ENCODE measurements around the gene CDK6. TPM values are rescaled to one million over a fixed set of nuclear protein-coding genes. Genes with fewer than 3 reads are reported as not detected.
A peak's percentile ranks its signal among the peaks of the same experiment; 100 is the strongest.

CDK6 gene
- total RNA-seq, 1 donor from 2014 or later: 6.0 TPM

DNA sequence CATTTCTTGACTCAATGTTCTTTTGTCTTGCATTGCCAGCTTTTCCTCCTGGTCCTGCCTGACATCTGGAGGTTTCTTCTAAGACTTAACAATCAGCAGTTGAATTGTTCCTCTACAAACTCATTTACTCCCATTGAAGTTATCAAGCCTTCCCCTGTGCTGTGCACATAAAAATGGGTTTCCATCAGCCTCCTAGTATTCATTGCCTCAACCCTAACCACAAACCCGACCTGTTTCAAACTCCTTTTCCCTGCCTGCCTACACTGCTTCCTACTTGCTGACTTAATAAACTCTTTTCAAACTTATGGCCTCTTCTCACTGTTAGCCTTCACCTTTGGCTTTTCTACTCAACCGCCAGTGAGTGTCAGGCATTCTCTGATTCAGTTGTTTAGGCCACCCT is 9.4 kb upstream of the CDK6 start:
- H3K9me3 Mint-ChIP-seq: peaks cover 2% of the 10 kb centered on the region
- no peak overlapping the region for H3K9ac ChIP-seq
- no peaks in the 10 kb centered on the region for H3F3A ChIP-seq (ENCODE audit: low read depth)
- H2AFZ ChIP-seq (replicated peaks): no peak overlapping the region
- H3K36me3 Mint-ChIP-seq: peaks cover 2% of the 10 kb centered on the region
- TF ChIP-seq, protein P1, sequence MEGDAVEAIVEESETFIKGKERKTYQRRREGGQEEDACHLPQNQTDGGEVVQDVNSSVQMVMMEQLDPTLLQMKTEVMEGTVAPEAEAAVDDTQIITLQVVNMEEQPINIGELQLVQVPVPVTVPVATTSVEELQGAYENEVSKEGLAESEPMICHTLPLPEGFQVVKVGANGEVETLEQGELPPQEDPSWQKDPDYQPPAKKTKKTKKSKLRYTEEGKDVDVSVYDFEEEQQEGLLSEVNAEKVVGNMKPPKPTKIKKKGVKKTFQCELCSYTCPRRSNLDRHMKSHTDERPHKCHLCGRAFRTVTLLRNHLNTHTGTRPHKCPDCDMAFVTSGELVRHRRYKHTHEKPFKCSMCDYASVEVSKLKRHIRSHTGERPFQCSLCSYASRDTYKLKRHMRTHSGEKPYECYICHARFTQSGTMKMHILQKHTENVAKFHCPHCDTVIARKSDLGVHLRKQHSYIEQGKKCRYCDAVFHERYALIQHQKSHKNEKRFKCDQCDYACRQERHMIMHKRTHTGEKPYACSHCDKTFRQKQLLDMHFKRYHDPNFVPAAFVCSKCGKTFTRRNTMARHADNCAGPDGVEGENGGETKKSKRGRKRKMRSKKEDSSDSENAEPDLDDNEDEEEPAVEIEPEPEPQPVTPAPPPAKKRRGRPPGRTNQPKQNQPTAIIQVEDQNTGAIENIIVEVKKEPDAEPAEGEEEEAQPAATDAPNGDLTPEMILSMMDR (IDR thresholded peaks at IDR 0.05): no peak
- no peak for TF ChIP-seq EZH2phosphoT487 (IDR thresholded peaks at IDR 0.05)
- no peak for TF ChIP-seq EZH2 (IDR thresholded peaks at IDR 0.05)
- no peak overlapping the region for H3K27ac ChIP-seq
- no peaks in the 10 kb centered on the region for H3K36me3 ChIP-seq
- H4K20me1 ChIP-seq (ENCODE audit: low read depth): no peaks in the 10 kb centered on the region
- H3K9me3 ChIP-seq (ENCODE audit: low read depth): no peaks in the 10 kb centered on the region
- DNase-seq (ENCODE audit: low spot score): no peak
- H3K4me1 Mint-ChIP-seq: peaks cover 7% of the 10 kb centered on the region
- no peak overlapping the region for H3K4me2 ChIP-seq
- H3K27me3 Mint-ChIP-seq (ENCODE audit: insufficient read depth, low read depth): peaks cover 3% of the 10 kb centered on the region
- H3K79me2 ChIP-seq (ENCODE audit: low read depth): no peaks in the 10 kb centered on the region
- no peaks in the 10 kb centered on the region for H3K4me1 ChIP-seq
- H3K4me3 ChIP-seq: no peak overlapping the region
- no peaks in the 10 kb centered on the region for H3K27me3 ChIP-seq
- no peak overlapping the region for H3K27ac Mint-ChIP-seq
- no peak overlapping the region for H3K4me3 Mint-ChIP-seq

DNA sequence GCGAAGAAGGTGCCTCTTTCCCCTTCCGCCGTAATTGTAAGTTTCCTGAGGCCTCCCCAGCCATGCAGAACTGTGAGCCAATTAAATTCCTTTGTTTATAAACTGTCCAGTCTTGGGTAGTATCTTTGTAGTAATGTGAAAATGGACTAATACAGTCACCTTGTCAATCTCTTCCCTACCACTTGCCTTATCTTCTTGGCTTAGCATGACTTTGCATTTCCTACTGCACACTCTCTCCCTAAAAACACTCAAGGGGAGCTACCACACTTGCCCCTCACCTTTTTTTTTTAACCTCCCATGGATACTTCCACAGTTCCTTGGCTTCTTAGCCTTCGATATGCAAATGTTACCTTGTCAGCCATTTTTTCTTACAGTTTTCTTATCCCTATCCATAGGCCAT is 7.4 kb upstream of the CDK6 start:
- peaks cover 2% of the 10 kb centered on the region for H3K9me3 Mint-ChIP-seq
- peaks cover 4% of the 10 kb centered on the region for H3K4me1 ChIP-seq
- H3K4me1 Mint-ChIP-seq: peaks cover 22% of the 10 kb centered on the region
- peaks cover 2% of the 10 kb centered on the region for H3K36me3 Mint-ChIP-seq
- no peaks in the 10 kb centered on the region for H3F3A ChIP-seq (ENCODE audit: low read depth)
- no peak for DNase-seq (ENCODE audit: low spot score)
- peak overlapping the region; percentile 34 for H3K27ac Mint-ChIP-seq
- peaks cover 6% of the 10 kb centered on the region for H3K27me3 ChIP-seq
- no peaks in the 10 kb centered on the region for H3K36me3 ChIP-seq
- H4K20me1 ChIP-seq (ENCODE audit: low read depth): no peaks in the 10 kb centered on the region
- no peak overlapping the region for H3K4me3 ChIP-seq
- H3K4me3 Mint-ChIP-seq: no peak overlapping the region
- H3K9ac ChIP-seq: no peak overlapping the region
- no peaks in the 10 kb centered on the region for H3K9me3 ChIP-seq (ENCODE audit: low read depth)
- H3K4me2 ChIP-seq: no peak overlapping the region
- TF ChIP-seq, protein P1 (IDR thresholded peaks at IDR 0.05): no peak
- no peak for TF ChIP-seq EZH2 (IDR thresholded peaks at IDR 0.05)
- no peak for TF ChIP-seq EZH2phosphoT487 (IDR thresholded peaks at IDR 0.05)
- H2AFZ ChIP-seq (replicated peaks): no peak overlapping the region
- H3K27me3 Mint-ChIP-seq (ENCODE audit: insufficient read depth, low read depth): peaks cover 3% of the 10 kb centered on the region
- H3K27ac ChIP-seq: no peak overlapping the region
- no peaks in the 10 kb centered on the region for H3K79me2 ChIP-seq (ENCODE audit: low read depth)

DNA sequence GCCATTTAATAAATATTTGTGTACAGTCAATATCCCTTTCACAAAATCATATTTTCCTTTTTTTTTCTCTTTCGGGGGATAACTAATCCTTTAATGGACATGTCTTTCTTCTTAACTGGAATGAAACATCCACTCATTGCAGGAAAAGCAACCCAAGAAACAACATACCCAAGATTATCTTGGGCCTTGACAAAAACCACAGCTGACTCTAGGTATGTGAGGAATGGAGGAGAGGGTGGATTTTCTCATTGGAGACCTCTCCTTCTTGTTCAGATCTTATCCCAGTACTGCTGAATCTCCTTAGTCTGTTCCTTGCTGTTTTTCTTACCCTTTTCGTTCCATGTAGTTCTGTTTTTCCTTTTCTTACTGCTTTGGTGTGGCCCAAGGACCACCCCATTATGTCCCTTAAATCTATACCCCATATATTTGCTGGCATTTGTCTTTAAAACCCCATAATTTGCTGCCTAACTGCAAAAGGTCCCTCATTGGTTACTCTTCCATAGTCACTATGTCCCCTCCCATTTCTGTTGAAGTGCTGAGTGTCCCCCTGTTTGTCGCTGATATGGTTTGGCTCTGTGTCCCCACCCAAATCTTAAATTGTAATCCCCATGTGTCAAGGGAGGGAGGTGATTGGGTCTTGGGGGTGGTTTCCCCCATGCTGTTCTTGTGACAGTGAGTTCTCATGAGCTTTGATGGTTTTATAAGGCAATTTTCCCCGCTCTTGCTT is 6.8 kb upstream of the CDK6 start:
- Histone ChIP-seq H3K9me3 (ENCODE audit: low read depth) (no peaks in the 10 kb centered on the region), H3K4me2 (no peak overlapping the region), H3K27ac (no peak overlapping the region), H3K79me2 (ENCODE audit: low read depth) (no peaks in the 10 kb centered on the region), H3K9ac (no peak overlapping the region), H3K4me1 (peaks cover 4% of the 10 kb centered on the region), H3F3A (ENCODE audit: low read depth) (no peaks in the 10 kb centered on the region), H4K20me1 (ENCODE audit: low read depth) (no peaks in the 10 kb centered on the region), H3K27me3 (peaks cover 12% of the 10 kb centered on the region), H2AFZ (replicated peaks) (no peak overlapping the region), H3K36me3 (no peaks in the 10 kb centered on the region), H3K4me3 (no peak overlapping the region)
- Mint-ChIP-seq H3K36me3 (peaks cover 2% of the 10 kb centered on the region), H3K9me3 (peaks cover 2% of the 10 kb centered on the region), H3K4me3 (no peak overlapping the region), H3K27me3 (ENCODE audit: insufficient read depth, low read depth) (peaks cover 3% of the 10 kb centered on the region), H3K27ac (no peak overlapping the region), H3K4me1 (peaks cover 25% of the 10 kb centered on the region)
- no peak for TF ChIP-seq EZH2 (IDR thresholded peaks at IDR 0.05)
- TF ChIP-seq, protein P1 (IDR thresholded peaks at IDR 0.05): no peak
- no peak for TF ChIP-seq EZH2phosphoT487 (IDR thresholded peaks at IDR 0.05)
- DNase-seq (ENCODE audit: low spot score): no peak

Measured in neural progenitor cell (in vitro differentiated cells).